Thoracic aorta (tissue), 2 donors: Measurements from ENCODE around the gene KNSTRN. TPM values are rescaled to one million over a fixed set of nuclear protein-coding genes. Genes with fewer than 3 reads are reported as not detected.

Experiments used
- ATAC-seq: fragments of 150-250 bp; one replicate; pipeline ENCODE4 v1.8.0; 2017; ENCODE audit warnings: low read depth; ENCODE audit not compliant: insufficient number of reproducible peaks, low FRiP score
- DNase-seq: peaks from one replicate; pipeline ENCODE4 v3.0.0-alpha.2; 2020; ENCODE audit warnings: low spot score
- H3K27ac ChIP-seq, 2 donors: fragments of 200-600 bp; sonication (generic); 1 replicate in 1 of 2; 2 replicates in 1 of 2; pipeline ENCODE4 v1.5.1; 2016; ENCODE audit warnings: mild to moderate bottlenecking in 2 of 2, moderate library complexity in 2 of 2
- H3K27me3 ChIP-seq: fragments of 200-600 bp; sonication (generic); replicated peaks from 2 replicates; pipeline ENCODE4 v1.6.0; 2016; ENCODE audit warnings: mild to moderate bottlenecking; ENCODE audit not compliant: insufficient read depth
- H3K36me3 ChIP-seq: fragments of 200-600 bp; sonication (generic); one replicate; pipeline ENCODE4 v1.5.1; 2016
- H3K4me1 ChIP-seq, 2 donors: fragments of 200-600 bp; sonication (generic); 1 replicate in 1 of 2; 2 replicates in 1 of 2; pipeline versions ENCODE4 v1.5.1 to v1.6.0; 2016; ENCODE audit warnings: low read depth in 2 of 2, mild to moderate bottlenecking in 1 of 2; ENCODE audit not compliant: control insufficient read depth in 1 of 2
- H3K4me3 ChIP-seq: fragments of 200-600 bp; sonication (generic); 2 replicates; pipeline ENCODE4 v1.5.1; 2016; ENCODE audit warnings: mild to moderate bottlenecking
- H3K9me3 ChIP-seq: fragments of 200-600 bp; sonication (generic); 2 replicates; pipeline ENCODE4 v1.5.1; 2016
- CTCF ChIP-seq: fragments of 200-600 bp; sonication (generic); IDR thresholded peaks from one replicate; pipeline ENCODE4 v1.5.1; 2019; ENCODE audit warnings: antibody characterized with exemption
- total RNA-seq, 2 donors: library from RNA; depleted of rRNA; stranded (reverse); fragments of >200 nt; gene quantifications; one replicate each; pipeline versions ENCODE4 v1.1.0 to v1.2.3, GENCODE V29; 2016

KNSTRN gene
- total RNA-seq, 2 donors from 2014 or later, result 4.5 to 5.8 TPM

- Histone ChIP-seq H3K27ac (no peak overlapping the region), H3K4me3 (no peak overlapping the region), H3K9me3 (no peaks in the 10 kb centered on the region), H3K27me3 (no peaks in the 10 kb centered on the region), H3K36me3 (peaks cover 3% of the 10 kb centered on the region), H3K4me1 (peaks cover 4 to 15% of the 10 kb centered on the region in 2 donors)
- no peak for ATAC-seq
- no peak for TF ChIP-seq CTCF
- DNase-seq, result no peak
These were observed 4.0 kb downstream of the KNSTRN start for GRCh38 chr15:40386480-40386879.

GRCh38 chr15:40388941-40389823 lies 6.7 kb downstream of the KNSTRN start:
- no peaks in the 10 kb centered on the region for H3K9me3 ChIP-seq
- H3K27ac ChIP-seq, result no peak overlapping the region
- peaks cover 0 to 4% of the 10 kb centered on the region in 2 donors for H3K4me1 ChIP-seq
- no peak overlapping the region for H3K4me3 ChIP-seq
- ATAC-seq (no peak), DNase-seq (no peak)
- H3K36me3 ChIP-seq, result peaks cover 13% of the 10 kb centered on the region
- TF ChIP-seq CTCF, result no peak
- H3K27me3 ChIP-seq, result no peaks in the 10 kb centered on the region

- Histone ChIP-seq H3K36me3 (peaks cover 13% of the 10 kb centered on the region), H3K27ac (no peak overlapping the region), H3K4me3 (no peak overlapping the region), H3K9me3 (no peaks in the 10 kb centered on the region), H3K4me1 (peaks cover 0 to 4% of the 10 kb centered on the region in 2 donors), H3K27me3 (no peaks in the 10 kb centered on the region)
- ATAC-seq, result no peak
- DNase-seq, result no peak
- no peak for TF ChIP-seq CTCF
These were observed 7.5 kb downstream of the KNSTRN start for GRCh38 chr15:40389824-40390595.

GRCh38 chr15:40392986-40393948 lies 10.7 kb downstream of the KNSTRN start:
- H3K27me3 ChIP-seq, result no peaks in the 10 kb centered on the region
- H3K27ac ChIP-seq, result no peak overlapping the region
- no peaks in the 10 kb centered on the region for H3K9me3 ChIP-seq
- no peak overlapping the region for H3K4me3 ChIP-seq
- no peak for TF ChIP-seq CTCF
- ATAC-seq (no peak), DNase-seq (no peak)
- H3K4me1 ChIP-seq, result peaks cover 0 to 4% of the 10 kb centered on the region in 2 donors
- peaks cover 13% of the 10 kb centered on the region for H3K36me3 ChIP-seq
